ENCODE data around the gene TYW5.

Gene TYW5

DNA sequence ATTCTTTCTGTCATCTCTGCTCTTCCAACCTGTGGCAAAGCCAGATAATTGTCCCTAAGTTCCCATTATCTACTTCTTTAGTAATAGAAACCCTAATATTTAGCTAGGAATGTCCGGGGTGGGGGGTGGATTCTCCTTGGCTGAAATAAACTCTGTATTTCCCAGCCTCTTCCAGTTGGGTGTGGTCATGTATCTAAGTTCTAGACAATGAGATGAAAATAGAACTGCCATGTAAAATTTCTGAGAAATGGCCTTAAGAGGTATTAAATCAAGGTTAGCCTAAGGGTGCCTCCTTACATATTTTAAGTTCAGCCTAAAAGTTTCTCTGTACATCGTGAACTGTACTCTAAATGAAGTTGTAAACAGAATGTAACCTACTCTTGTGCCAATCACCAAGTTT, 39.6 kb upstream of the TYW5 start:
- Histone ChIP-seq H2BK5ac (ENCODE audit: low read length) (no peak overlapping the region), H3K9ac (ENCODE audit: low read length) (no peak overlapping the region), H3K79me2 (ENCODE audit: control insufficient read depth, insufficient read depth, low read length) (no peaks in the 10 kb centered on the region), H3K4me2 (ENCODE audit: low read length) (no peak overlapping the region), H2BK120ac (ENCODE audit: low read depth, low read length) (no peak overlapping the region), H3K18ac (ENCODE audit: low read length) (no peak overlapping the region), H4K5ac (ENCODE audit: low read length) (no peak overlapping the region), H3K23ac (ENCODE audit: low read length) (no peak overlapping the region), H3K27ac (ENCODE audit: low read depth, low read length) (no peak overlapping the region), H3K27me3 (ENCODE audit: insufficient read depth, low read length, poor library complexity) (no peaks in the 10 kb centered on the region), H3K4me1 (ENCODE audit: control insufficient read depth, low read depth, low read length) (no peaks in the 10 kb centered on the region), H3K4me3 (ENCODE audit: low read length) (no peak overlapping the region), H3K4ac (ENCODE audit: low read depth, low read length) (no peak overlapping the region), H3K56ac (ENCODE audit: low read length) (no peak overlapping the region), H3K36me3 (ENCODE audit: control insufficient read depth, insufficient read depth, low read length) (no peaks in the 10 kb centered on the region), H2BK15ac (replicated peaks; ENCODE audit: low read depth) (no peak overlapping the region), H4K8ac (ENCODE audit: low read depth, low read length) (no peak overlapping the region), H3K79me1 (ENCODE audit: low read length) (no peaks in the 10 kb centered on the region), H2AK5ac (ENCODE audit: low read length) (no peak overlapping the region)
- no CpG with 5 or more reads among the region's 2 CpGs for WGBS (ENCODE audit: extremely low coverage, insufficient coverage, low lambda C conversion rate)
- no peak for DNase-seq

DNA sequence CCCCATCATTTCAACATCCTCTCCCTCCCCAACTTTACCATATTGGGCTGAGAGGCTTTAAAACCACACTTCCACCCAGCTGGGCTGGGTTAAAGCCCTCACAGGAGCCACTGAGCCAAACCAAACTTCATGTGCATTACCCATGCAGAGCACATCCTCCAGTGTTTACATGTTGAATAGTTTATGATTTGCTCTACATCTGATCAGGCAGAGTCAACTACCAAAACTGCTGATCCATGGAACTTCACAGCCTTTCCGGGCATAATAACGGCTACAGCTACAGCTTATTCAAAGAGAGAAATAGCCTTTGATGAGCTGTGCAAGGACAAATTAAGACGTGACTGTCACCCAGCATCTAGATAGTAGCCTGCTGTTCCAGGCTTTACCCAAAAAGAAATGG, 39.1 kb upstream of the TYW5 start:
- Histone ChIP-seq H3K23ac (ENCODE audit: low read length) (no peak overlapping the region), H3K4me1 (ENCODE audit: control insufficient read depth, low read depth, low read length) (no peaks in the 10 kb centered on the region), H3K27me3 (ENCODE audit: insufficient read depth, low read length, poor library complexity) (no peaks in the 10 kb centered on the region), H3K18ac (ENCODE audit: low read length) (no peak overlapping the region), H2BK15ac (replicated peaks; ENCODE audit: low read depth) (no peak overlapping the region), H3K4me3 (ENCODE audit: low read length) (no peak overlapping the region), H3K79me2 (ENCODE audit: control insufficient read depth, insufficient read depth, low read length) (no peaks in the 10 kb centered on the region), H3K56ac (ENCODE audit: low read length) (no peak overlapping the region), H3K4me2 (ENCODE audit: low read length) (no peak overlapping the region), H4K8ac (ENCODE audit: low read depth, low read length) (no peak overlapping the region), H3K36me3 (ENCODE audit: control insufficient read depth, insufficient read depth, low read length) (no peaks in the 10 kb centered on the region), H2BK5ac (ENCODE audit: low read length) (no peak overlapping the region), H3K27ac (ENCODE audit: low read depth, low read length) (no peak overlapping the region), H3K4ac (ENCODE audit: low read depth, low read length) (no peak overlapping the region), H3K79me1 (ENCODE audit: low read length) (no peaks in the 10 kb centered on the region), H4K5ac (ENCODE audit: low read length) (no peak overlapping the region), H3K9ac (ENCODE audit: low read length) (no peak overlapping the region), H2AK5ac (ENCODE audit: low read length) (no peak overlapping the region), H2BK120ac (ENCODE audit: low read depth, low read length) (no peak overlapping the region)
- no peak for DNase-seq
- no CpG with 5 or more reads among the region's 3 CpGs for WGBS (ENCODE audit: extremely low coverage, insufficient coverage, low lambda C conversion rate)

DNA sequence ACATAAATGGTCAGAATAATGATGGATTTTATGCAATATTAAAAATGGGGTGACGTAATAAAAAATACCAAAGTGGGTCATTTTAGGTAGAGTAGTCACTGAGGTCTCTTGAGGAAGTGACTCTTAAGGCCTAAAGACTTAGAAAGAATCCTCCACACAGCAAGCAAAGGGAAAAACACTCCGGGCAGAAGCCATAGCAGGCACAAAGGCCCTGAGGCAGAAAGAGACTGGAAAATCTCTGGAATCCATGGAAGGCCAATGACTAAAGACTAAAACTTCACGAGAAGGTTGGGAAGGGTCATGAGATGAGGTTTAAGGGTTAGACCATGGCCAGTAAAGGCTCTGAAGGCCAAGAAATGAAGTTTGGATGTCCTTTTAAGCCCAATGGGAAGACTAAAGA, 37.0 kb upstream of the TYW5 start:
- H3K56ac ChIP-seq (ENCODE audit: low read length), result no peak overlapping the region
- H4K5ac ChIP-seq (ENCODE audit: low read length), result no peak overlapping the region
- no peak overlapping the region for H2BK15ac ChIP-seq (replicated peaks; ENCODE audit: low read depth)
- H2BK120ac ChIP-seq (ENCODE audit: low read depth, low read length), result no peak overlapping the region
- no peak overlapping the region for H3K4me2 ChIP-seq (ENCODE audit: low read length)
- DNase-seq, result no peak
- H3K79me1 ChIP-seq (ENCODE audit: low read length), result no peaks in the 10 kb centered on the region
- H2BK5ac ChIP-seq (ENCODE audit: low read length), result no peak overlapping the region
- no peaks in the 10 kb centered on the region for H3K79me2 ChIP-seq (ENCODE audit: control insufficient read depth, insufficient read depth, low read length)
- H3K27me3 ChIP-seq (ENCODE audit: insufficient read depth, low read length, poor library complexity), result no peaks in the 10 kb centered on the region
- H3K9ac ChIP-seq (ENCODE audit: low read length), result no peak overlapping the region
- no peak overlapping the region for H4K8ac ChIP-seq (ENCODE audit: low read depth, low read length)
- no peak overlapping the region for H3K4ac ChIP-seq (ENCODE audit: low read depth, low read length)
- peaks cover 5% of the 10 kb centered on the region for H3K4me1 ChIP-seq (ENCODE audit: control insufficient read depth, low read depth, low read length)
- no peaks in the 10 kb centered on the region for H3K36me3 ChIP-seq (ENCODE audit: control insufficient read depth, insufficient read depth, low read length)
- no peak overlapping the region for H3K18ac ChIP-seq (ENCODE audit: low read length)
- no peak overlapping the region for H3K4me3 ChIP-seq (ENCODE audit: low read length)
- H3K23ac ChIP-seq (ENCODE audit: low read length), result no peak overlapping the region
- no CpG with 5 or more reads among the region's 3 CpGs for WGBS (ENCODE audit: extremely low coverage, insufficient coverage, low lambda C conversion rate)
- H3K27ac ChIP-seq (ENCODE audit: low read depth, low read length), result no peak overlapping the region
- H2AK5ac ChIP-seq (ENCODE audit: low read length), result no peak overlapping the region

DNA sequence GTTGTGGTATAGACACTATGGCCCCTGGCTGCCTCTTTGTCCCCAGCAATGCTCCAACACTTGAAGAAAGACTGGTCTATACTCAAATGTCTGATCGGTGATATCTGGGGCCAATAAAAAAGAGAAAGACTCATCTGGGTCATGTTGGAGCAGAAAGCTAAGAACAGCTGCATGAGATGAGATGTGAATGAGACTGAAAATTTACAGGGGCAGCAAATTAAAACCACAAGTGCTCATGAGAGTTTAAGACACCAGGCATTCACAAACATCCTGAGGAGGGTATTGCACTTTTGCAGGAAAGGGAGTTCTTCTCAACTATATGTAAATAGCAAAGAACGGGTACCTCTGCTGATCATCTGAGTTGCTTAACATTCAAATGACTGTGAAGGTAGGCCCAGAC, 36.4 kb upstream of the TYW5 start:
- no peak overlapping the region for H2AK5ac ChIP-seq (ENCODE audit: low read length)
- no peak overlapping the region for H3K9ac ChIP-seq (ENCODE audit: low read length)
- H3K23ac ChIP-seq (ENCODE audit: low read length), result no peak overlapping the region
- no peak overlapping the region for H2BK120ac ChIP-seq (ENCODE audit: low read depth, low read length)
- H3K79me2 ChIP-seq (ENCODE audit: control insufficient read depth, insufficient read depth, low read length), result no peaks in the 10 kb centered on the region
- no peak overlapping the region for H3K56ac ChIP-seq (ENCODE audit: low read length)
- H2BK15ac ChIP-seq (replicated peaks; ENCODE audit: low read depth), result no peak overlapping the region
- H4K8ac ChIP-seq (ENCODE audit: low read depth, low read length), result no peak overlapping the region
- no peaks in the 10 kb centered on the region for H3K36me3 ChIP-seq (ENCODE audit: control insufficient read depth, insufficient read depth, low read length)
- no CpG with 5 or more reads among the region's 2 CpGs for WGBS (ENCODE audit: extremely low coverage, insufficient coverage, low lambda C conversion rate)
- H3K18ac ChIP-seq (ENCODE audit: low read length), result no peak overlapping the region
- H3K27me3 ChIP-seq (ENCODE audit: insufficient read depth, low read length, poor library complexity), result no peaks in the 10 kb centered on the region
- H3K4ac ChIP-seq (ENCODE audit: low read depth, low read length), result no peak overlapping the region
- no peak overlapping the region for H2BK5ac ChIP-seq (ENCODE audit: low read length)
- no peak overlapping the region for H3K27ac ChIP-seq (ENCODE audit: low read depth, low read length)
- no peak overlapping the region for H4K5ac ChIP-seq (ENCODE audit: low read length)
- H3K4me1 ChIP-seq (ENCODE audit: control insufficient read depth, low read depth, low read length), result peaks cover 5% of the 10 kb centered on the region
- no peak for DNase-seq
- H3K4me3 ChIP-seq (ENCODE audit: low read length), result no peak overlapping the region
- no peaks in the 10 kb centered on the region for H3K79me1 ChIP-seq (ENCODE audit: low read length)
- H3K4me2 ChIP-seq (ENCODE audit: low read length), result no peak overlapping the region

DNA sequence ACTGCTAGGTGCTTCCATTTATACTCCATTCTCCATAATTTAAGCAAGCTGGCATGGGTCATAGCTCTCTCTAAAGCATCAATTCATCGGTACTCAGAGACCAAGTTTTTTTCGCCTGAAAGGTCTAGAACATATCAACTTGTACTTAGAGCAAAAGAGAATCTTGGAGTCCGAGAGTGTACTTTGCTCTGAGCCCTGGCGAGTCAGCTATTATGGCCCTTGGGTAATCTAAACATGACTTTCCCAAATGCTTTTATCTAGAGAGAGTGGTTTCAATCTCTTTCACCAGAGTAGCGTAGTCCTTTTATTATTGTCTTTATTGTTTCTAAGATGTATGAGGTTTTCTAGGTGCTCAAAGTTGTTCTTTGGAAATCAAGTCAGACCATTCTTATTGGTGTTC, 34.5 kb upstream of the TYW5 start:
- no CpG with 5 or more reads among the region's 5 CpGs for WGBS (ENCODE audit: extremely low coverage, insufficient coverage, low lambda C conversion rate)
- Histone ChIP-seq H3K36me3 (ENCODE audit: control insufficient read depth, insufficient read depth, low read length) (no peaks in the 10 kb centered on the region), H3K18ac (ENCODE audit: low read length) (no peak overlapping the region), H3K4me2 (ENCODE audit: low read length) (no peak overlapping the region), H3K79me2 (ENCODE audit: control insufficient read depth, insufficient read depth, low read length) (no peaks in the 10 kb centered on the region), H2BK15ac (replicated peaks; ENCODE audit: low read depth) (peak overlapping the region; percentile 2), H2BK120ac (ENCODE audit: low read depth, low read length) (no peak overlapping the region), H3K27ac (ENCODE audit: low read depth, low read length) (no peak overlapping the region), H4K8ac (ENCODE audit: low read depth, low read length) (no peak overlapping the region), H2BK5ac (ENCODE audit: low read length) (no peak overlapping the region), H2AK5ac (ENCODE audit: low read length) (no peak overlapping the region), H4K5ac (ENCODE audit: low read length) (no peak overlapping the region), H3K4ac (ENCODE audit: low read depth, low read length) (no peak overlapping the region), H3K4me3 (ENCODE audit: low read length) (no peak overlapping the region), H3K79me1 (ENCODE audit: low read length) (no peaks in the 10 kb centered on the region), H3K56ac (ENCODE audit: low read length) (no peak overlapping the region), H3K23ac (ENCODE audit: low read length) (no peak overlapping the region), H3K9ac (ENCODE audit: low read length) (no peak overlapping the region), H3K4me1 (ENCODE audit: control insufficient read depth, low read depth, low read length) (peaks cover 5% of the 10 kb centered on the region), H3K27me3 (ENCODE audit: insufficient read depth, low read length, poor library complexity) (no peaks in the 10 kb centered on the region)
- DNase-seq, result no peak

DNA sequence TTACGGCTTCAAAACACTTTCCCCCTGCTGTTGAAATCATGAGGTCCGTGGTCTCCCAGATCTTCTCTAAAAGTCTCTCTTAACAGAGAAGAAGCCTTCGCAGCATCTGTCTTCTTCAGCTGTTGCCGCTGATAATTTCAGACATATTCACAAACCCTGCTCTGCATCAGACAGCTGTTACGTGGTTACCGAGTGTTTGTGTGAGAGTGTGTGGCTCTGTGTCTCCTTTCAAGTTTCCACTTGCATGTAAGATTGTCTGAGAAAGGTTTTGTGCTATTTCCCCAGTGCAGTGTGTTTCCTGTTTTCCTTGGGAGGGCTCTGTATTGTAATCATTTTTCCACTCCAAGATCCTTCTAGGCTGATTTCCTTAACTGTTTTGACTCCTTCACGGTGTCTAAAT, 32.9 kb upstream of the TYW5 start:
- H2AK5ac ChIP-seq (ENCODE audit: low read length), result no peak overlapping the region
- no peak overlapping the region for H2BK5ac ChIP-seq (ENCODE audit: low read length)
- H3K4me1 ChIP-seq (ENCODE audit: control insufficient read depth, low read depth, low read length), result peaks cover 7% of the 10 kb centered on the region
- no peak overlapping the region for H4K8ac ChIP-seq (ENCODE audit: low read depth, low read length)
- peak overlapping the region; percentile 87 for H3K18ac ChIP-seq (ENCODE audit: low read length)
- no peaks in the 10 kb centered on the region for H3K79me2 ChIP-seq (ENCODE audit: control insufficient read depth, insufficient read depth, low read length)
- no peak overlapping the region for H3K27ac ChIP-seq (ENCODE audit: low read depth, low read length)
- no peak overlapping the region for H3K23ac ChIP-seq (ENCODE audit: low read length)
- no peak overlapping the region for H4K5ac ChIP-seq (ENCODE audit: low read length)
- no peak overlapping the region for H3K4me3 ChIP-seq (ENCODE audit: low read length)
- H2BK15ac ChIP-seq (replicated peaks; ENCODE audit: low read depth), result peak overlapping the region; percentile 43
- H3K27me3 ChIP-seq (ENCODE audit: insufficient read depth, low read length, poor library complexity), result no peaks in the 10 kb centered on the region
- H3K4ac ChIP-seq (ENCODE audit: low read depth, low read length), result peak overlapping the region; percentile 36
- H3K36me3 ChIP-seq (ENCODE audit: control insufficient read depth, insufficient read depth, low read length), result no peaks in the 10 kb centered on the region
- no peak for DNase-seq
- no peaks in the 10 kb centered on the region for H3K79me1 ChIP-seq (ENCODE audit: low read length)
- no peak overlapping the region for H3K4me2 ChIP-seq (ENCODE audit: low read length)
- peak overlapping the region; percentile 72 for H3K56ac ChIP-seq (ENCODE audit: low read length)
- no peak overlapping the region for H2BK120ac ChIP-seq (ENCODE audit: low read depth, low read length)
- no CpG with 5 or more reads among the region's 7 CpGs for WGBS (ENCODE audit: extremely low coverage, insufficient coverage, low lambda C conversion rate)
- no peak overlapping the region for H3K9ac ChIP-seq (ENCODE audit: low read length)
